ENCODE measurements around the gene NIPBL. TPM values are rescaled to one million over a fixed set of nuclear protein-coding genes. Genes with fewer than 3 reads are reported as not detected.

Gene NIPBL
- total RNA-seq, 1 experiment from 2014 or later, result 61.3 TPM

- no peak for DNase-seq
- Histone ChIP-seq H2AFZ (ENCODE audit: low read length) (no peak overlapping the region), H3K18ac (ENCODE audit: insufficient read length, low read depth, low read length) (no peak overlapping the region), H3K79me1 (ENCODE audit: insufficient read depth, low read depth, low read length, poor library complexity, severe bottlenecking) (peaks cover 4% of the 10 kb centered on the region), H2BK5ac (ENCODE audit: insufficient read length, low read length) (no peak overlapping the region), H4K8ac (replicated peaks; ENCODE audit: insufficient read length, low read depth, low read length) (no peak overlapping the region), H4K20me1 (ENCODE audit: control insufficient read depth, insufficient read depth, insufficient read length) (no peaks in the 10 kb centered on the region), H3K9ac (ENCODE audit: extremely low read depth, insufficient read length, low read length) (no peak overlapping the region), H2BK15ac (ENCODE audit: low read depth, low read length) (no peak overlapping the region), H3K4ac (ENCODE audit: low read depth, low read length) (no peak overlapping the region), H4K91ac (ENCODE audit: insufficient read length, low read depth, low read length) (no peak overlapping the region), H2BK12ac (ENCODE audit: insufficient read length, low read depth, low read length) (no peak overlapping the region), H3K14ac (ENCODE audit: insufficient read depth, low read length) (no peak overlapping the region), H3K79me2 (ENCODE audit: insufficient read depth, low read length) (peaks cover 38% of the 10 kb centered on the region; the same call in 1 of the 2 replicates), H3K9me3 (ENCODE audit: control insufficient read depth, low read depth, low read length) (no peaks in the 10 kb centered on the region), H2AK5ac (ENCODE audit: insufficient read length, low read length) (no peak overlapping the region), H3T11ph (ENCODE audit: low read length) (no peak overlapping the region), H3K27me3 (ENCODE audit: insufficient read depth, low read length) (no peaks in the 10 kb centered on the region), H3K4me1 (ENCODE audit: insufficient read depth, low read length) (no peaks in the 10 kb centered on the region; the same call in 1 of the 2 replicates), H3K4me2 (ENCODE audit: insufficient read depth, insufficient read length, low read length) (no peak overlapping the region), H3K23ac (ENCODE audit: insufficient read length, low read depth, low read length) (no peak overlapping the region), H2BK120ac (ENCODE audit: low read depth, low read length, poor library complexity, severe bottlenecking) (no peak overlapping the region), H2BK20ac (ENCODE audit: low read depth, low read length, poor library complexity, severe bottlenecking) (no peak overlapping the region), H4K5ac (ENCODE audit: insufficient read length, low read depth, low read length) (no peak overlapping the region), H3K23me2 (ENCODE audit: insufficient read length, low read depth, low read length, poor library complexity, severe bottlenecking) (no peaks in the 10 kb centered on the region), H3K56ac (ENCODE audit: insufficient read length, low read depth, low read length) (no peak overlapping the region), H3K27ac (ENCODE audit: insufficient read length, low read depth, low read length) (no peak overlapping the region)
- TF ChIP-seq, protein P1, sequence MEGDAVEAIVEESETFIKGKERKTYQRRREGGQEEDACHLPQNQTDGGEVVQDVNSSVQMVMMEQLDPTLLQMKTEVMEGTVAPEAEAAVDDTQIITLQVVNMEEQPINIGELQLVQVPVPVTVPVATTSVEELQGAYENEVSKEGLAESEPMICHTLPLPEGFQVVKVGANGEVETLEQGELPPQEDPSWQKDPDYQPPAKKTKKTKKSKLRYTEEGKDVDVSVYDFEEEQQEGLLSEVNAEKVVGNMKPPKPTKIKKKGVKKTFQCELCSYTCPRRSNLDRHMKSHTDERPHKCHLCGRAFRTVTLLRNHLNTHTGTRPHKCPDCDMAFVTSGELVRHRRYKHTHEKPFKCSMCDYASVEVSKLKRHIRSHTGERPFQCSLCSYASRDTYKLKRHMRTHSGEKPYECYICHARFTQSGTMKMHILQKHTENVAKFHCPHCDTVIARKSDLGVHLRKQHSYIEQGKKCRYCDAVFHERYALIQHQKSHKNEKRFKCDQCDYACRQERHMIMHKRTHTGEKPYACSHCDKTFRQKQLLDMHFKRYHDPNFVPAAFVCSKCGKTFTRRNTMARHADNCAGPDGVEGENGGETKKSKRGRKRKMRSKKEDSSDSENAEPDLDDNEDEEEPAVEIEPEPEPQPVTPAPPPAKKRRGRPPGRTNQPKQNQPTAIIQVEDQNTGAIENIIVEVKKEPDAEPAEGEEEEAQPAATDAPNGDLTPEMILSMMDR (conservative IDR thresholded peaks at IDR 0.05), result no peak
- no CpG with 5 or more reads among the region's 18 CpGs for WGBS (ENCODE audit: extremely low coverage, insufficient read length, low lambda C conversion rate)
- no peaks in the 10 kb centered on the region for H3K9me3 Mint-ChIP-seq
- H3K36me3 Mint-ChIP-seq (ENCODE audit: insufficient read depth in 1 of 3, low read depth in 3 of 3), result peaks cover 11 to 13% (median 12%) of the 10 kb centered on the region in 3 experiments
- H3K27ac Mint-ChIP-seq, result peak overlapping the region in 1 of 3 experiments; percentile 52; a peak in 1 of 7 replicates
- H3K4me1 Mint-ChIP-seq, result peaks cover 30 to 32% of the 10 kb centered on the region in 2 experiments
- no peaks in the 10 kb centered on the region for H3K27me3 Mint-ChIP-seq (ENCODE audit: low read depth)
- no peak overlapping the region for H3K4me3 Mint-ChIP-seq
Measured at GRCh38 chr5:36885566-36886485, 9.3 kb downstream of the NIPBL start.

Data from H9 (cell line).